GM12801 (cell line): Measurements from ENCODE around the gene TFG.

Experiments
- CTCF ChIP-seq: IDR thresholded peaks from one replicate; pipeline ENCODE4 v1.5.1; 2011; ENCODE audit warnings: control low read depth; ENCODE audit not compliant: insufficient read length; ENCODE audit errors: extremely low read depth

TFG gene

GRCh38 chr3:100693225-100693624, 16.1 kb upstream of the TFG start:
- TF ChIP-seq CTCF = no peak

- TF ChIP-seq CTCF = no peak
These were observed 13.6 kb upstream of the TFG start for GRCh38 chr3:100695696-100696095.

- no peak for TF ChIP-seq CTCF
These were observed 13.1 kb upstream of the TFG start for GRCh38 chr3:100696161-100696560.

- TF ChIP-seq CTCF = no peak
These were observed 12.1 kb upstream of the TFG start for GRCh38 chr3:100697172-100697571.

GRCh38 chr3:100697723-100698285, 11.5 kb upstream of the TFG start:
- TF ChIP-seq CTCF = no peak

GRCh38 chr3:100698736-100699135, 10.6 kb upstream of the TFG start:
- TF ChIP-seq CTCF = no peak

GRCh38 chr3:100700708-100701107, 8.6 kb upstream of the TFG start:
- TF ChIP-seq CTCF = no peak
